HG02885 (cell line): ENCODE data around the gene SORBS2.

Experiments used
- ATAC-seq: cut with Tn5 transposase; IDR thresholded peaks from one replicate; pipeline ENCODE4 v1.9.1; 2021; ENCODE audit warnings: mild to moderate bottlenecking; ENCODE audit not compliant: unreplicated experiment, poor library complexity

Gene SORBS2

DNA sequence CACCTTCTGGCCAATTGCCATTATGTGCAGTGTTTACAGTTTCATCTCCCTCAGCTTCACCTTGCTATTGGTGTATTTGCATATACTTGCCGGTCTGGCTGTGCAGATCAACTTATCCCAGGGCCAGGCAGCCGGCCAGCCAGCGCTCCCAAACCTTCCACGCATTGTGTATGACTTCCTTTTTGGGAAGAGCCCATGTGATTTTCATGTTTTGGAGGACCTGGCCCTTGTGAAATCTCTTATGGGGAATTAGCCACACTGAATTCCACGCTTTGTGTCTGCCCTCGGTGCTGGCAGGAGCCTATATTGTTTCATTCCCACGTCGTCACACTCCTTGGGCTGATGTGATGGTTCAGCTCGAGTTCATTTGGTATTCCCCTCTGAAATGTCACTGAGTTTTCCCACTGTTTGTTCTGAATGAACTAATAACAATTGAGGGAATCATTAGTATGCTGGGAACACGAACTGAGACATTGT lies 270.7 kb downstream of the SORBS2 start:
- no peak for ATAC-seq

DNA sequence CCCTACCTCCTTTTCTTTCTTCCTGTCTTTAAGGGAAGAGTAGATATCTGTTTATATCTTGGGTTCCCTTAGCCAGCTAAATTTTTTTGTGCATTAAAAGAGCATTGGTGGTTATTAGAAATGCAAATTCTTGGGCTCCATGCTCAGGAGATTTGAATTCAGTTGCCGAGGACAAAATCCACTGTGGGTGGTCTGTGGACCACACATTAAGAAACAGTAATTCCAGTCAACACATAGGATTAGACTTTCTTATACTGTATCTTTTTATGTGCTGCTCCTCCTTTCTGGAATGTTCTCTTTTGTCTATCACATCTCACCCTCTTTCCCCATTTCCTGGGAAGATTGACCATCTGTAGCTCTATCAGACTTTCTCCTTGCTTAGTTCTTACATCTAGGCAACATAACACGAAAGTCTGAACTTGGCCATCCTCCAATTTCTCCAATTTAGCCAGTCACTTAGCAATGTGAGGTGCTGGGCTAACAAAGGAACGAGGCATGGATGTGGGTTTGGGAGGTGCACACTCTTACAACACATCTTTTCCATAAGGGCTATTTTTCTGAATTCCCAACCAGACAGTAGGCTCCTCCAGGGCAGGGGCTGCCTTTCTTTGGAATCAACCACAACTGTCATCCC lies 271.4 kb downstream of the SORBS2 start:
- ATAC-seq, result no peak

DNA sequence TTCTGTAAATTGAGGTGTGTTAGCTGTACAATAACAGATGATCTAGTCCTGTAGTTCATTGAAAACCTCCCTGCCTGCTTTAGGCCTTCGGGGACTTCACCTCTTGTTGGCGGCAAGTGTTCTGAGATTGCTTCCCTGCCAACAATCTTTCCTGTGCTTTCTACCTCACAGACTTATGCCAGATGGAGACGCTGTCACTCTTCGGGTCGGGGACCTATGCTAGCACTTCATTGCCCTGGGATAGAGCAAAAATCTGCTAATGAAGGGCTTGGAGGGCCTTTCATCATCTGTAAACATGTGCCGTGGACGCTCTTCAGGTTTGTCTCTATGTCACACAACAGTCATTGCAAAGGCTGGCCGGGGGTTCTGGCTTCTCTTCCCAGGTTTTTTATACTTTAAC lies 272.0 kb downstream of the SORBS2 start:
- ATAC-seq, result no peak

DNA sequence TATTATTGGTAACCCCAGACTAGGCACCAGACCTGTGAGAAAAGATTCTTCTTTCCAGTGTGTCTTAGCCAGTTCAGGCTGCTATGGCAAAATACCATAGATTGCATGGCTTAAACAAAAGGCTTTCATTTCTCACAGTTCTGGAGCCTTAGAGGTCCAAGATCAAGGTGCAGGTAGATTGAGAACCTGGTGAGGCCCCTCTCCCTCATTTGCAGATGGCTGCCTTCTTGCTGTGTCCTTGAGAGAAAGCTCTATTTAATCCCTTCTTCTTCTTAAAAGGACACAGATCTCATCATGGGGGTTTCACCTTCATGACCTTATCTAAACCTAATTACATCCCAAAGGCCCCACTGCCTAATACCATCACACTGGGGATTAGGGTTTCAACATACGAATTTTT lies 273.2 kb downstream of the SORBS2 start:
- no peak for ATAC-seq

- ATAC-seq, result no peak
These were observed 275.6 kb downstream of the SORBS2 start for GRCh38 chr4:185536411-185536709.

- ATAC-seq, result no peak
These were observed 276.2 kb downstream of the SORBS2 start for GRCh38 chr4:185535612-185536410.
